ENCODE measurements around the gene ZNF136. TPM values are rescaled to one million over a fixed set of nuclear protein-coding genes. Genes with fewer than 3 reads are reported as not detected.

ZNF136 gene
- total RNA-seq = 1.4 and 1.8 TPM in 2 replicates

GRCh38 chr19:12162882-12163806 lies at the start of gene ZNF136:
TSS of gene ZNF136 (plus strand) at chr19:12163096. CDS start at chr19:12163204, 108 bp downstream.
- H3K4me3 ChIP-seq (ENCODE audit: low read depth, low read length) = peak within 1 kb of the TSS; percentile 93
- peak; percentile 76 for DNase-seq (ENCODE audit: low read depth)
- TF ChIP-seq CTCF (conservative IDR thresholded peaks at IDR 0.05; ENCODE audit: low read depth, low read length) = no peak

GRCh38 chr19:12113121-12113520 lies 49.8 kb upstream of the ZNF136 start:
- H3K4me3 ChIP-seq (ENCODE audit: low read depth, low read length) = no peak overlapping the region
- DNase-seq (ENCODE audit: low read depth) = no peak
- TF ChIP-seq CTCF (conservative IDR thresholded peaks at IDR 0.05; ENCODE audit: low read depth, low read length) = no peak

- H3K4me3 ChIP-seq (ENCODE audit: low read depth, low read length) = no peak overlapping the region
- DNase-seq (ENCODE audit: low read depth) = no peak
- no peak for TF ChIP-seq CTCF (conservative IDR thresholded peaks at IDR 0.05; ENCODE audit: low read depth, low read length)
Observed at GRCh38 chr19:12117201-12117970, 45.5 kb upstream of the ZNF136 start.

- DNase-seq (ENCODE audit: low read depth) = no peak
- peak; percentile 49 for TF ChIP-seq CTCF (conservative IDR thresholded peaks at IDR 0.05; ENCODE audit: low read depth, low read length)
Observed at GRCh38 chr19:12126707-12127106, 36.2 kb upstream of the ZNF136 start.

GRCh38 chr19:12133069-12133468 lies 29.8 kb upstream of the ZNF136 start:
- DNase-seq (ENCODE audit: low read depth) = no peak

More at GRCh38 chr19:12126707-12127106, 36.2 kb upstream of the ZNF136 start:
- no peak overlapping the region for H3K4me3 ChIP-seq (ENCODE audit: low read depth, low read length)

More at GRCh38 chr19:12133069-12133468, 29.8 kb upstream of the ZNF136 start:
- no peak overlapping the region for H3K4me3 ChIP-seq (ENCODE audit: low read depth, low read length)
- TF ChIP-seq CTCF (conservative IDR thresholded peaks at IDR 0.05; ENCODE audit: low read depth, low read length) = no peak

Measured in epithelial cell of proximal tubule (primary cell).